HCT116 (cell line): ENCODE data around the gene HOXD11. TPM values are rescaled to one million over a fixed set of nuclear protein-coding genes. Genes with fewer than 3 reads are reported as not detected.

Experiments used
- ATAC-seq: fragments of 200-7000 bp; cut with Tn5 transposase; 2 replicates; pipeline ENCODE4 v1.9.1; 2020; ENCODE audit warnings: mild to moderate bottlenecking, moderate library complexity
- BruUV-seq: library from RNA; stranded (reverse); fragments of 400-500 nt; replicated peaks from 2 replicates; lab custom pipeline; 2021; lab: Mats Ljungman, UMichigan
- CTCF ChIA-PET: fragments of 300-600 bp; sonication (Branson Sonifier 250); formaldehyde crosslinking; loops from one replicate; lab custom pipeline; 2021; ENCODE audit warnings: antibody characterized with exemption; lab: Charles Lee
- POLR2A ChIA-PET: fragments of 300-600, 350-600 bp; sonication (Branson Sonifier 250); formaldehyde crosslinking; loops from one replicate; lab custom pipeline; 2021; ENCODE audit warnings: antibody characterized with exemption; lab: Charles Lee
- RAD21 ChIA-PET, 2 experiments: fragments of 300-600 bp; sonication (Branson Sonifier 250); formaldehyde crosslinking; loops; one replicate each; lab custom pipeline; 2023; ENCODE audit warnings: low total read pairs in 2 of 2; ENCODE audit not compliant: uncharacterized antibody in 2 of 2, unreplicated experiment in 2 of 2, low non-redundant PET in 1 of 2; lab: Charles Lee
- DNase-seq: peaks from one replicate; pipeline ENCODE4 v3.0.0-alpha.2; 2010; ENCODE audit warnings: low read depth, low spot score
- H2AFZ ChIP-seq: fragments of 200-600 bp; shearing (Covaris generic), sonication (generic); 2 replicates; pipeline ENCODE4 v1.6.1; 2017; ENCODE audit warnings: low read depth, mixed run types, mixed read lengths, antibody characterized with exemption, low read length; ENCODE audit not compliant: poor library complexity, severe bottlenecking
- H3K27ac ChIP-seq: 2 replicates; pipeline ENCODE4 v1.5.1; 2012; ENCODE audit warnings: low read depth, low read length
- H3K27me3 ChIP-seq: fragments of 200-600 bp; sonication (generic); 2 replicates; pipeline ENCODE4 v1.6.1; 2016; ENCODE audit warnings: mixed run types, low read length, mixed read lengths; ENCODE audit not compliant: insufficient read depth
- H3K36me3 ChIP-seq, 2 experiments: fragments of 200-500 bp in 1 of 2; fragments of 200-600 bp in 1 of 2; sonication (Bioruptor generic) in 1 of 2; sonication (generic) in 1 of 2; 2 replicates each; pipeline versions ENCODE4 v1.5.1 to v1.6.1; 2014 to 2016; ENCODE audit warnings: low read length in 2 of 2, inconsistent platforms in 1 of 2, mixed read lengths in 1 of 2, mixed run types in 1 of 2; ENCODE audit not compliant: insufficient read depth in 2 of 2, control insufficient read depth in 1 of 2
- H3K4me1 ChIP-seq, 2 experiments: fragments of 200-600 bp in 1 of 2; sonication (generic) in 1 of 2; 2 replicates each; pipeline versions ENCODE4 v1.5.1 to v1.6.1; 2012 to 2017; ENCODE audit warnings: low read length in 2 of 2, inconsistent platforms in 1 of 2, mild to moderate bottlenecking in 1 of 2, mixed read lengths in 1 of 2, mixed run types in 1 of 2, moderate library complexity in 1 of 2; ENCODE audit not compliant: insufficient read depth in 2 of 2, control insufficient read depth in 1 of 2
- H3K4me2 ChIP-seq: fragments of 200-600 bp; sonication (generic); 2 replicates; pipeline ENCODE4 v1.6.1; 2017; ENCODE audit warnings: mixed run types, low read length, mixed read lengths
- H3K4me3 ChIP-seq, 2 experiments: fragments of 200-600 bp in 1 of 2; sonication (generic) in 1 of 2; replicated peaks in 1 of 2; 2 replicates each; pipeline ENCODE4 v1.5.1; 2011 to 2016; ENCODE audit warnings: low read length in 2 of 2, control low read depth in 1 of 2, low read depth in 1 of 2, mild to moderate bottlenecking in 1 of 2, mixed read lengths in 1 of 2, mixed run types in 1 of 2
- H3K79me2 ChIP-seq: fragments of 200-600 bp; sonication (generic); 2 replicates; pipeline ENCODE4 v1.6.1; 2017; ENCODE audit warnings: mild to moderate bottlenecking, mixed run types, low read length, moderate library complexity, mixed read lengths; ENCODE audit not compliant: insufficient read depth
- H3K9ac ChIP-seq: fragments of 200-600 bp; sonication (generic); 2 replicates; pipeline ENCODE4 v1.6.1; 2016; ENCODE audit warnings: low read length, mixed read lengths
- H3K9me2 ChIP-seq: fragments of 200-600 bp; sonication (generic), shearing (Covaris generic); 2 replicates; pipeline ENCODE4 v1.6.1; 2017; ENCODE audit warnings: mixed run types, mild to moderate bottlenecking, moderate library complexity; ENCODE audit not compliant: insufficient read depth
- H3K9me3 ChIP-seq, 2 experiments: fragments of 200-500 bp in 1 of 2; fragments of 200-600 bp in 1 of 2; sonication (Bioruptor generic) in 1 of 2; sonication (generic) in 1 of 2; 2 replicates each; pipeline ENCODE4 v1.6.1; 2014 to 2017; ENCODE audit warnings: low read length in 2 of 2, mixed read lengths in 2 of 2, inconsistent platforms in 1 of 2, low read depth in 1 of 2, mild to moderate bottlenecking in 1 of 2, mixed run types in 1 of 2, moderate library complexity in 1 of 2; ENCODE audit not compliant: control insufficient read depth in 1 of 2, insufficient read depth in 1 of 2
- H4K20me1 ChIP-seq: fragments of 200-600 bp; sonication (generic), shearing (Covaris generic); 2 replicates; pipeline ENCODE4 v1.6.1; 2017; ENCODE audit warnings: mixed run types, mild to moderate bottlenecking, moderate library complexity; ENCODE audit not compliant: insufficient read depth
- CBX3 ChIP-seq: IDR thresholded peaks from 2 replicates; pipeline ENCODE4 v1.6.1; 2012; ENCODE audit warnings: low read depth
- CEBPB ChIP-seq: IDR thresholded peaks from 2 replicates; pipeline ENCODE4 v1.6.1; 2012; ENCODE audit warnings: low read depth
- CTCF ChIP-seq, 3 experiments: fragments of 200-600 bp in 1 of 3; sonication (generic) in 1 of 3; IDR thresholded peaks in 2 of 3; conservative IDR thresholded peaks in 1 of 3; 2 replicates each; pipeline ENCODE4 v1.5.1; 2012 to 2017; ENCODE audit warnings: low read depth in 2 of 3, low read length in 2 of 3, antibody characterized with exemption in 1 of 3, borderline replicate concordance in 1 of 3, control low read depth in 1 of 3, mild to moderate bottlenecking in 1 of 3, mixed read lengths in 1 of 3, mixed run types in 1 of 3, moderate library complexity in 1 of 3; ENCODE audit not compliant: insufficient read depth in 1 of 3
- EGR1 ChIP-seq: IDR thresholded peaks from 2 replicates; pipeline ENCODE4 v1.6.1; 2012; ENCODE audit warnings: low read depth
- ELF1 ChIP-seq: IDR thresholded peaks from 2 replicates; pipeline ENCODE4 v1.6.1; 2012; ENCODE audit warnings: low read depth, borderline replicate concordance
- EZH2 ChIP-seq: fragments of 200-600 bp; sonication (generic); IDR thresholded peaks from 2 replicates; pipeline ENCODE4 v1.6.1; 2017; ENCODE audit warnings: antibody characterized with exemption, mixed run types
- EZH2phosphoT487 ChIP-seq: fragments of 200-600 bp; IDR thresholded peaks from 2 replicates; pipeline ENCODE4 v1.6.1; 2018; ENCODE audit warnings: antibody characterized with exemption, borderline replicate concordance
- FOSL1 ChIP-seq: IDR thresholded peaks from 2 replicates; pipeline ENCODE4 v1.6.1; 2012; ENCODE audit warnings: low read depth
- POLR2A ChIP-seq: IDR thresholded peaks from 2 replicates; pipeline ENCODE4 v1.7.0; 2011; ENCODE audit warnings: borderline replicate concordance; ENCODE audit not compliant: insufficient read depth, insufficient read length; ENCODE audit errors: extremely low read depth
- POLR2AphosphoS5 ChIP-seq: IDR thresholded peaks from 2 replicates; pipeline ENCODE4 v1.6.1; 2011; ENCODE audit warnings: mild to moderate bottlenecking, low read depth, low read length, moderate library complexity
- RAD21 ChIP-seq: IDR thresholded peaks from 2 replicates; pipeline ENCODE4 v1.6.1; 2012; ENCODE audit warnings: low read depth, mild to moderate bottlenecking
- SIN3A ChIP-seq: IDR thresholded peaks from 2 replicates; pipeline ENCODE4 v1.6.1; 2012; ENCODE audit warnings: low read depth
- SP1 ChIP-seq: IDR thresholded peaks from 2 replicates; pipeline ENCODE4 v1.6.1; 2012; ENCODE audit warnings: low read depth
- TCF7L2 ChIP-seq: IDR thresholded peaks from 2 replicates; pipeline ENCODE4 v1.7.0; 2011; ENCODE audit warnings: borderline replicate concordance, inconsistent platforms; ENCODE audit not compliant: insufficient read depth, insufficient read length; ENCODE audit errors: extremely low read depth
- YY1 ChIP-seq: IDR thresholded peaks from 2 replicates; pipeline ENCODE4 v1.6.1; 2011; ENCODE audit warnings: low read length, low read depth, moderate library complexity, mild to moderate bottlenecking; ENCODE audit not compliant: insufficient replicate concordance; ENCODE audit errors: extremely low read depth
- ZBTB33 ChIP-seq: IDR thresholded peaks from 2 replicates; pipeline ENCODE4 v1.6.1; 2011; ENCODE audit warnings: mild to moderate bottlenecking, low read length, moderate library complexity; ENCODE audit not compliant: insufficient replicate concordance; ENCODE audit errors: extremely low read depth
- ZNF274 ChIP-seq: fragments of 200-500 bp; sonication (Bioruptor generic); IDR thresholded peaks from 2 replicates; pipeline ENCODE4 v1.6.1; 2014; ENCODE audit warnings: mild to moderate bottlenecking, low read depth, low read length, inconsistent platforms
- intact Hi-C: fragments of 100-400 bp; cut with micrococcal nuclease; formaldehyde crosslinking; loops from 2 replicates; pipeline ENCODE4 v1.10.0; 2022
- total RNA-seq: library from RNA; stranded (reverse); gene quantifications from one replicate; pipeline ENCODE4 v1.2.1, GENCODE V29; 2021; ENCODE audit not compliant: unreplicated experiment

HOXD11 gene
- total RNA-seq, 1 experiment from 2014 or later = not detected

GRCh38 chr2:176098366-176099158 lies 8.5 kb upstream of the HOXD11 start:
- Histone ChIP-seq H2AFZ (peak overlapping the region; percentile 96), H3K9me3 (no peaks in the 10 kb centered on the region), H3K79me2 (no peaks in the 10 kb centered on the region), H3K9me2 (no peaks in the 10 kb centered on the region), H4K20me1 (no peaks in the 10 kb centered on the region), H3K4me1 (peaks cover 5 to 18% of the 10 kb centered on the region in 2 experiments; a peak in 3 of 4 replicates), H3K9ac (no peak overlapping the region), H3K27ac (no peak overlapping the region), H3K4me3 (peak overlapping the region in 1 of 2 experiments; percentile 64; a peak in 1 of 4 replicates), H3K4me2 (peak overlapping the region; percentile 96; the same call in 1 of the 2 replicates), H3K27me3 (no peaks in the 10 kb centered on the region), H3K36me3 (no peaks in the 10 kb centered on the region)
- ATAC-seq (no peak), DNase-seq (no peak)
- BruUV-seq = no TSS peak
- intact Hi-C loops = loop anchor here (5.0 kb wide), 1 partner anchor 1326 kb away; no protein-coding TSS in a partner anchor
- RAD21 ChIA-PET = interaction anchor here in 1 of 2 experiments (0.7 kb wide), 1 partner anchor 731 kb away, joined by 3 read pairs; no protein-coding TSS in a partner anchor
- no peak for TF ChIP-seq FOSL1
- TF ChIP-seq EZH2phosphoT487 = no peak
- no peak for TF ChIP-seq TCF7L2
- TF ChIP-seq EZH2 = no peak
- TF ChIP-seq YY1 = no peak
- no peak for TF ChIP-seq POLR2AphosphoS5
- no peak for TF ChIP-seq RAD21
- no peak for TF ChIP-seq CEBPB
- TF ChIP-seq ZBTB33 = no peak
- TF ChIP-seq CBX3 = no peak
- no peak for TF ChIP-seq ZNF274
- TF ChIP-seq POLR2A = no peak
- no peak for TF ChIP-seq CTCF (IDR thresholded peaks at IDR 0.05 in 2 of 3, conservative IDR thresholded peaks at IDR 0.05 in 1 of 3; ENCODE audit: borderline replicate concordance in 1 of 3, insufficient read depth in 1 of 3, low read depth in 2 of 3, low read length in 2 of 3)
- no peak for TF ChIP-seq SP1
- no peak for TF ChIP-seq ELF1
- no peak for TF ChIP-seq SIN3A
- no peak for TF ChIP-seq EGR1
- CTCF ChIA-PET = interaction anchor here (0.6 to 2.6 kb wide), 5 partner anchors 409 to 1398 kb away, joined by 3 to 24 read pairs (median 5); no protein-coding TSS in a partner anchor
- POLR2A ChIA-PET = no interaction called here
